KG1 (cell line): ENCODE data around the gene CCNDBP1.
"Not testable (repeated sequence)": the region's sequence is repeated elsewhere in the genome, so short reads cannot be mapped to it uniquely, and the experiment has no call there.

ENCODE experiments used
- DNase-seq: peaks from one replicate; lab custom pipeline; 2025; lab: John Stamatoyannopoulos, UW

Gene CCNDBP1

GRCh38 chr15:43194795-43195194 lies 9.6 kb downstream of the CCNDBP1 start:
- DNase-seq = no peak

DNA sequence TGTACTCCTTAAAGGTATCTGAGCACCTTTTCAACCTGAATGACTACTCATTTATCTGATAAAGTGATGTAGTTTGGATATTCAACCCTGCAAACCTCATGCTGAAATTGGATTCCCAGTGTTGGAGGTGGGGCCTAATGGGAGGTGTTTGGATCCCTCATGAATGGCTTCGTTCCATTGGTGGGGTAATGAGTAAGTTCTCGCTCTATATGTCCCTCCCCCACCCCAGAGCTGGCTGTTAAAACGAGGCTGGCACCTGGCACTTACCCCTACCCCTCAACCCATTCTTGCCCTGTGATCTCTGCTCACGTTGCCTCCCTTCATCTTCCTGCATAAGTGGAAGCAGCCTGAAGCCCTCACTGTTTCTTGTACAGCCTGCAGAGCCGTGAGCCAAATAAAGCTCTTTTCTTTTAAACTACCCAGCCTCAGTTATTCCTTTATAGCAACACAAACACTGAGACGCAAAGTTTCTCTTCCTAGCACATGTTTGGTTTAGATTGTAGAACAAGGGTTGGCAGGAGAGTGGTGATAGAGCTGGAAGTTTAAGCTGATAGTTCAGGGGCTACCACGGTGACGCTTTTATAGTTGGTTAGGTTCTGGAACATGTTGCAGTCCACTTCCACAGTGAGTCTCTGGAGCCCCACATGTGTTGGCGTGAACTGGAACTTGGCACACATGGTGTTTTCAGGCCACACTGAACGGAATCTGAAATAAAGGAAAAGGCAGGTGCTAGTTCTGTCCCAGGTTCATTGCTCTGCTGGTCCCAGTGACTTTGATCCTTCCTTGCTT lies 11.8 kb downstream of the CCNDBP1 start:
- no peak for DNase-seq

DNA sequence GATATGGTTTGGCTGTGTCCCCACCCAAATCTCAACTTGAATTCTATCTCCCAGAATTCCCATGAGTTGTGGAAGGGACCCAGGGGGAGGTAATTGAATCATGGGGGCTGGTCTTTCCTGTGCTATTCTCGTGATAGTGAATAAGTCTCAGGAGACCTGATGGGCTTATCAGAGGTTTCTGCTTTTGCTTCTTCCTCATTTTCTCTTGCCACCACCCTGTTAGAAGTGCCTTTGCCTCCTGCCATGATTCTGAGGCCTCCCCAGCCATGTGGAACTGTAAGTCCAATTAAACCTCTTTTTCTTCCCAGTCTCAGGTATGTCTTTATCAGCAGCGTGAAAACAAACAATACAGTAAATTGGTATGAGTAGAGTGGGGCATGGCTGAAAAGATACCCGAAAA lies 12.6 kb downstream of the CCNDBP1 start:
- not testable (repeated sequence) for DNase-seq

- not testable (repeated sequence) for DNase-seq
Observed at GRCh38 chr15:43198556-43198955, 13.4 kb downstream of the CCNDBP1 start.

DNA sequence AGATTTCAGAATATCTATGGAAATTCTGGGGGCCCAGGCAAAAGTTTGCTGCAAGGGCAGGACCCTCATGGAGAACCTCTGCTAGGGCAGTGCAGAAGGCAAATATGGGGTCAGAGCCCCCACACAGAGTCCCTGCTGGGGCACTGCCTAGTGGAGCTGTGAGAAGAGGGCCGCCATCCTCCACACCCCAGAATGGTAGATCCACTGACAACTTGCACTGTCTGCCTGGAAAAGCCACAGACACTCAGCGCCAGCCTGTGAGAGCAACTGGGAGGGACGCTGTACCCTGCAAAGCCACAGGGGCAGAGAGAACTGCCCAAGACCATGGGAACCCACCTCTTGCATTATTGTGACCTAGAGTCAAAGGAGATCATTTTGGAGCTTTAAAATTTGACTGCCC lies 13.8 kb downstream of the CCNDBP1 start:
- no peak for DNase-seq

GRCh38 chr15:43199945-43200488 lies 14.8 kb downstream of the CCNDBP1 start:
- no peak for DNase-seq

DNA sequence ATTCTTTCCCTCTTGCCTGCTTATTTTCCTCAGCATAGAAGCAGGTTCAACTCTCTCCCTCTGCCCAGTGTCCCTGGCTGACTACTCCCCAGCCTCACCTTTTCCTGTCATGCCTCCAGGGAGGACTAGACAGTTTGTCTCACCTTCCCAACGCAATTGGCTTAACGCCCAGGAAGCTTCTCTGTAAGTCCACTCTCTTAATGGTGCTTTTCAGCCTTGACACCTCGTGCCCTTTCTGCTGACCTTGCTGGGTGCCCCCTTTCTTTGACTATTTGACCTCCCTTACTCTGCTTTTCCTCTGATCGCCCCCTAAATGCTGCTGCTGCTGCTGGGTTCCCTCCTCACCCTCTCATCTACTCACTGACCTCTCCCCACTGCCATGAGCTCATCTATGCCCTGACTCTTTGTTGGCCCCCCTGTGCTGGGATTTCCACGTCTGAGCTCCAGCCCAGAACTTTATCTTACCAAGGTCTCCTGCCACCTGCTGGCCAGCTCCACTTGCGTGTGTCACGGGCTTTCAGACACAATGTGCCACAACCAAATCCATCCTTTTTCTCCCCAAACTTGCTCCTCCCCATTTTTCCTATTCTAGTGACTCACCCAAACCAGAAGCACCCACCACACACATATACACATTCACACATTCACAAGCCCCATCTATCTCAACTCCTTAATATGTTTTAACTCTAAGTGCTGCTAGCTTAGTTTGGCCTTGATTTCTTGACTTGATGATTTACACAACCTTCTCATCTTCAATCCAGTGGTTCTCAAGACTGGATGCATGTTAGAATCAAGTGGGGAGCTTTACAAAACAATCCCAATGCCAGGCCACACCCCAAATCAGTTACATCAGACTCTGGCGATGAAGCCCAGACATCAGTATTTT lies 19.1 kb downstream of the CCNDBP1 start:
- DNase-seq = peak; percentile 9

- DNase-seq = no peak
Observed at GRCh38 chr15:43206054-43206453, 20.9 kb downstream of the CCNDBP1 start.

- DNase-seq = no peak
Observed at GRCh38 chr15:43207024-43207423, 21.8 kb downstream of the CCNDBP1 start.

DNA sequence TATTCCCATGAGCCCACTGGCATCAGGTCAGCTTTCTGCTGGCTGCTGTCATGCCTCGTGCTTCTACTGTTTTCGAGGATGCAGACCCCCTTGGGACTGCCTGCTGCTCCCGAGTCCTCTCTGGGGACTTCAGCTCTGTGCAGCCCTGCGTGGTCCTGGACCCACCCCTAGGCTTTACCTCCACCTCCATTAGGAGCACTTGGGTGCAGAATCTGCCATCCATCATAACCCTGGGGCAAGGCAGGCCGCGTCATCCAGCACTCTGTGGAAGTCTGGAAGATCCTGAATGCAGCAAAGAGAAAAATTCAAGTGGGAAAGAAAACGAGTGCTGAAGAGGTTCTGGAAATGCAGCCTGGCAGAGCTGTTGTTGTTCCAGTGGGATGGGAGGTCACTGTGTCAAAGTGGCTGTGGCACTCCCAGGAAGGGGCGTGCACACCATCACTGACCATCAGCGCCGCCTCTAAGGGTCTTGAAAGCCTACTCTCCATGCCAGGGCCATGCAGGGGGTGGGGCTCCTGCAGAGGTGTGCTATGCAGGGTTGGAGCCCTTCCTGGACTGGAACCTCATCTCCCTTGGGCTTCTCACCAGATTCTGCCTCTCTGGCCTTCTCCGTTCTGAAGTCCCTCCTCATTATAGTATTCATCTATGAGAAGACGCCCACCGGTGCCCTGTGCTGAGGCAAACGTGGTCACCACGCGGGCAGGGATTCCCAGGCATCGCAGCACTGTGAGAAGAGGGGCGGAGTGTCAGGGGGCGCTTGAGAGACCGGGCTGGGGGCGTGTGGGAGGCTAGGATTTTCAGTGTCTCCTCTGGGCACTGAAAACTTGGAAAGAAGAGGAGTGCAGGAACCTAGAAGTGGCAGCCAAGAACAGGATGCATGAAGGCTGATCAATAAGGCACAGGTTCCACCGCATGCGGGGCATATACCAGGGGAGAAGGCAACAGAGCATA lies 23.1 kb downstream of the CCNDBP1 start:
- no peak for DNase-seq

GRCh38 chr15:43209059-43209824 lies 24.0 kb downstream of the CCNDBP1 start:
- no peak for DNase-seq

- no peak for DNase-seq
Observed at GRCh38 chr15:43210172-43210745, 25.1 kb downstream of the CCNDBP1 start.

DNA sequence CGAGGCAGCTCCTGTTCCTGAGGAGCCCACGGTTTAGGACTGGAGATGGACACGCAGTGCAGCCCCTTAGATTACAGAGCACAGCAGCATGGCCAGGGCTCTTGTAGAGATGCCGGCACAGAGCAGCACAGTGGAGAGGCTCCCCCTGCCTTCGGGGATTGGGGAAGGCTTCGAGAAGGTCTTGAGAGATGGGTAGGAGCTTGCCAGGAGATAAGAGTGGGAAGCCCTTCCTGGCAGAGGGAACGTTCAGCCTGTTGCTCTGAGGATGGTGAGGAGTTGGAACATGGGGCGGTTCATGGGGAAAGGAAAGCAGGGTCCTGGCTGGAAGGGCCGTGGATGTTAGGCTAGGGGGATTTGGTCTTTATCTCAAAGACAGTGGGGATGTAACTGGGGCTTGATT lies 25.6 kb downstream of the CCNDBP1 start:
- DNase-seq = no peak

DNA sequence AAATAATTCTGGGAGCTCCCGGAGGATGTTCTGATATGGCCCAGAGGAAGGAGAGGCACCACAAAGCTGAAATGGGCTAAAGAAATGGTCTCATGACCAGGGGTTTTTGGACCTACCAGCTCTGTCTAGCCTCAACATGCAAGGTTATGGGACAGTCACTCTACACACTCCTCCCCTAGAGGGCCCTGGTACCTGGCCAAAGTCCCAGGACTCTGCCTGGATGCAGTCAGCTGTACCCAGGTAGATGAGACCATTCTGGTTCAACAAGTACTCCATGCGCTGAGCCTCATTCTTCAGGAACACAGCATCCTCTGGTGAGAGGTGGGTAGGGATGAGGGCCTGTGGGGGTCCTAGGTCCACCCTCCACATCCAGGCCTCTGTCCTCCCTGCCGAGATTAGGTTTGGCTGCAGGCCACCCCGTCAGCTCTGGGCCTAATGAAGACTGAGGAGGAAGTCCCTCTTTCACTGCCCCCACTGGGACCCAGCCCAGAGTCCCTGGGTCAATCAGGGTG lies 26.1 kb downstream of the CCNDBP1 start:
- no peak for DNase-seq

DNA sequence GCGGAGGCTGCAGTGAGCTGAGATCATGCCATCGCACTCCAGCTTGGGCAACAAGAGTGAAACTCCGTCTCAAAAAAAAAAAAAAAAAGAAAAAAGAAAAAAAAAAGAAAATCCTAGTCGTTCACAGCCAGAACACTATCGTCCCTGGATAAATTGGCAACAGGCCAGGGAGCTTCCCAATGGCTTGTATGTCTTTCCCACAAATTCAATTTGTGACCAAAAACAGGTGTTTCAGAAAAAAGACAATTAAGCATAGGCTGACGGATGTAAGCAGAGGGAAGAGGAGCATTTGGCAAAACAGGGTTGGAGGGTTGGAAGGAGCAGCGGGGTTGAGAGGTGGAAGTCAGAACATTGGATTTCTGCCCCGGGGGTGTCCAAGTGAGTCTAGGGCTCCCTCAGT lies 27.1 kb downstream of the CCNDBP1 start:
- no peak for DNase-seq

DNA sequence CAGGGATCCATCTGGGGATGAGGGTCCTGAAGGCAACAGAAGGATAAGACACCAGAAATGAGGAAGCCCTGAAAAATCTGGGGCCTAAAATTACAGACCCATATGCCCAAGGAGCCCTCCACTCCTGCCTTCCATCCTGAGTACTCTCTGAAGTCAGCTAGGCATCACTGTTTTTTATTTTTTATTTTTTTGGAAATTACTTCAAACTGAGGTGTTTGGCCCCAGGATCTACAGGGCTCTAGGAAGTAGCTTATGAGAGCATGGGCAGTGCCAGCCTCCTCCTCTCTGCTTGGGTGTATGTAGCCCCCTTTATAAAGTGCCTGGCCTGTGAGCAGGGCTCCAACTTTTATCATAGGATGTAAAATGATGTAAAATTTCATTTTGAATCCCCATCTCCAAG lies 27.7 kb downstream of the CCNDBP1 start:
- DNase-seq = no peak

DNA sequence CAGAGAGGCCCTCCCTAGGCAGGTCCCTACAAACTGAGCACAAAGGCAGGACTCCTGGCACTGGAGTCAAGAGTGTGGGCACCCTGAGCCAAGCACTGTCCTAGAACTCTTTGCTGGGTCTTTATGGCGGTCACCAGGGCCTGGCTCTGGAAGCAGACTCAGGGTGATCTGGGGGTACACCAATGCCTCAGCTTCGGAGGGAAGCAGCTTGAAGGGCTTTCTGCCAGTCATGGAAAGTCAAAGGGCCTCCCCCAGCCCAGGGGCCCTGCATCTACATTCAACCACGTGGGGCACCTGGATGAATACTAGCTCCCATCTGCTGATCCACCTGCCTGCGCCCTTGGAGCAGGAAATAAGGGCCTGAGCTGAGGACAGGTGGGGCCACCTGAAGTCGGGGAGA lies 28.3 kb downstream of the CCNDBP1 start:
- DNase-seq = no peak

GRCh38 chr15:43214169-43214568 lies 29.0 kb downstream of the CCNDBP1 start:
- DNase-seq = no peak

DNA sequence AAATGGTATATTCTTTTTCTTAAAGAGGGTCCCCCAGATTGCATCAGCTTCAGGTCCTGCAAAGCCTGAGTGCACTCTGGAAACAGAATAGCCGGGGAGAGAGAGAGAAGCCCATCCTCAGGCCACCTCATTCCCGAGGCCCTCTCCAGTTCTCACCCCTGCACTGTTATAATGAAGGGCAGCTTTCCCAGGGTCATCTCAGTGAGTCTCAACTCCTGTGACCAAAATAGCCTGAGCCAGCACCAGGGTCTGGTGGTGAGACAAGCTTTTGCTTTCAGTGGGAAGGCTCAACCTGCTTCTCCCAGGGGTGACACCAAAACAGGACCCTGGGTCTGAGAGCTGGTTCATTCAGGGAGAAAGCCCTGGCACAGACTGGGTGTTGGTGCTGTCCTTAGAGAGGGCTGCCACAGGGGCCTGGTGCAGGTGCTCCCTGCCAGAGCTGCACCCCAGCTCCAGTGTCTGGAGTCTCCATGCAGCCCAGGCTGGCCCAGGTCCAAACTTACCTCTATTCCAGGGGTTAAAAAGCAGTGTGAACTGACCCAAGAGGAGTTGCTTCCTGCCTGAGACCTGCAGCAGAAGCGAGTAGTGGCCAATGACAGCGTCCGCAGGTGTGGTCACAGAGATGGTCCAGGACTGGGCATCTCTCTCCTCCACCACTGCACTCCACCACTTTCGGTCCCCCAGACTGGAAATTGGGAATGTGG lies 29.5 kb downstream of the CCNDBP1 start:
- no peak for DNase-seq

- no peak for DNase-seq
Observed at GRCh38 chr15:43215961-43216360, 30.8 kb downstream of the CCNDBP1 start.
